GM23248 (cell line): ENCODE measurements around the gene BEST3.

ENCODE experiments used
- EZH2 ChIP-seq: fragments of 200-600 bp; sonication (generic); IDR thresholded peaks from 2 replicates; pipeline ENCODE4 v1.6.1; 2018; ENCODE audit warnings: antibody characterized with exemption, mild to moderate bottlenecking; ENCODE audit not compliant: insufficient read depth, poor library complexity, severe bottlenecking
- EZH2phosphoT487 ChIP-seq: fragments of 200-600 bp; sonication (generic); IDR thresholded peaks from 2 replicates; pipeline ENCODE4 v1.6.1; 2018; ENCODE audit warnings: antibody characterized with exemption, moderate library complexity, mild to moderate bottlenecking, low read depth; ENCODE audit not compliant: insufficient read depth

GRCh38 chr12:69676257-69677012 is 22.7 kb downstream of the BEST3 start:
- TF ChIP-seq EZH2 (no peak), EZH2phosphoT487 (no peak)
